Measurements from ENCODE around the gene RPS6KA5.
A peak's percentile ranks its signal among the peaks of the same experiment; 100 is the strongest.
"Not testable (repeated sequence)": the region's sequence is repeated elsewhere in the genome, so short reads cannot be mapped to it uniquely, and the experiment has no call there.

The RPS6KA5 gene

GRCh38 chr14:90870950-90871604, 189.4 kb downstream of the RPS6KA5 start:
- no peak for DNase-seq (ENCODE audit: low read depth)

GRCh38 chr14:90867501-90867900, 192.9 kb downstream of the RPS6KA5 start:
- no peak for DNase-seq (ENCODE audit: low read depth)

- no peak for DNase-seq (ENCODE audit: low read depth)
Measured at GRCh38 chr14:90866833-90867232, 193.6 kb downstream of the RPS6KA5 start.

- no peak for DNase-seq (ENCODE audit: low read depth)
Measured at GRCh38 chr14:90864741-90865140, 195.7 kb downstream of the RPS6KA5 start.

GRCh38 chr14:90858511-90858910, 201.9 kb downstream of the RPS6KA5 start:
- no peak for DNase-seq (ENCODE audit: low read depth)

DNA sequence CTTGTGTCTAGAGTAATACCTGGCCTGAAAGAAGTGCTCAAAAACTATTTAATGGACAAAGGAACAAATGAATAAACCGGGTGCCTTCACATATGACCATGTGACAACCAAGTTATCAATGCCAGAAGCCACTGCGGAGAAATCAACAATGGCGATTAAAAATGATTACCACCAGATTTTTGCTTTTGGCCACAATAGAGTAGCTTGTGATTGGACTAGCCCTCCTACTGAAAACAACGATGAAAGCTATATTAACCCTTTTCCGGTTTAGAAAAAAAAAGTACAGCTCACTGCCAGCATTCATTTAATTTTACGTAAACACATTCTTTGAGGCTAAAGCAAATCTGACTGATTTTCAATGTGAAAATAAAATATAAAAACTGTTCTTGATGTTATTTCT, 202.6 kb downstream of the RPS6KA5 start:
- DNase-seq (ENCODE audit: low read depth) = no peak

- DNase-seq (ENCODE audit: low read depth) = not testable (repeated sequence)
Measured at GRCh38 chr14:90856115-90856514, 204.3 kb downstream of the RPS6KA5 start.

DNA sequence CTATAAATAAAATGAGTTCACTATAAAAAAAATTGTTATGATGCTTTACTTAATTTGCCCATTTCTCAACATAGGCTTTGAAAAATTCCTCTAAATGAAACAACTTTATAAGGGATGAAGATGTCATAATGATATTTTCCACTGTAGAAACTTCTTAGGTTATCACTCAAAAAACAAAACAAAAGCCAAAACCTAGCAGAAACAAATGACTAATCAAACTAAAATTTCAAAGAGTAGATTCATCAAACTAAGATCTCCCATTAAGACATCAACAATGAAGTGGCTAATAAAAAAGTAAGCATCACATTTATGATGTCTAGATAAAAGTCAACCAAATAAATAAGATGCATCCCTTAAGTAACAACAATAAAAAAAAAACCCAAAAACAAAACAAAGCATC, 207.3 kb downstream of the RPS6KA5 start:
- DNase-seq (ENCODE audit: low read depth) = no peak

DNA sequence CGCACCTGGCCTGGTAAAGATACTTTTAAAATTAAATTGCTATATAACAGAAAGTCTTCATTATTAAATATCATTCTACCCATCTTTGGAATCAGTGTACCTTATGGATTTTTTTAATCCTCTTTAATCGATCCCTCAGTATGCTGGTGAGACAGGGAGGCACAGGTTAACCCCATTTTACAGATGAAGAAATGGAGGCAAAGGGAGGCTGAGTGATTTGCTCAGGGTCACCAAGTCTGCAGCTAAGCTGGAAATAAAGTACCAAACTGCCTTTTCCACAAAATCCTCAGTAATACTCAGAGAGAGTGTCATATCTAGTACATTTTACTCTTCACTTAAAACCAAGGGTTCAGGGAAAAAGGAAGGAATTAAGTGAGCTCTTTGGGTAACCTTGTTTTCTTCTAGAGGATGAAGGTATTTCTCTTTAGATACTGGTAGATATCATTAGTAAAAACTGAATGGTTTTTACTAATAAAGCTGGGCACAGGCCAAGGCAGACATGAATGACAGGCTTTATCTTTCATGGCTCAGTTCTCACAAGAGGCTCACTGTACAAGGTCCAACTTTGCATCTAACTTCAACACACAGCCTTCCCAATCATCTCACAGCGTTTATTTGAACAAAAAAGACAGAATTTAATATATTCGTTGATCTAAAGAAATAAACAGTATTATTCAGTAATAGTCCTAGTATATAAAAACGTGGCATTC, 209.0 kb downstream of the RPS6KA5 start:
- DNase-seq (ENCODE audit: low read depth) = no peak

DNA sequence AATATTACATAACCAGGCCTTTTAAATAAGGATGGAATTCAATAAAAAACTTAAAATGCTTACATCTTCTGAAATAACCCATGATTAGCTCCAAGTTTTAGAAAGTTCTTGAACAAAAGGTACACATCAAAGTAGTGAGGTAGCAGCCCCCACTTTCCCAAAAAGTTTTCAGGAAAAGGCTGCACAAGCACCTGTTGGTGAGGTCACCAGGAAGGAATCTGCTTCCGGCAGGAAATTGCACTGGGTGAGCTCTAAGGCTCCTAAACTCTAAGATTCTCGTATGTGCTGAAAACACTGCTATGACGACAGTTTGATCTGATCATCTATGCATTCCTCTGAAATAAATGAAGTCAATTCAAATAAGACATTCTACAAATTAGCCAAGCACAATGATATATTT, 210.0 kb downstream of the RPS6KA5 start:
- peak; percentile 62 for DNase-seq (ENCODE audit: low read depth)

- DNase-seq (ENCODE audit: low read depth) = no peak
Measured at GRCh38 chr14:90849787-90850444, 210.5 kb downstream of the RPS6KA5 start.

- DNase-seq (ENCODE audit: low read depth) = no peak
Measured at GRCh38 chr14:90848944-90849731, 211.3 kb downstream of the RPS6KA5 start.

GRCh38 chr14:90846511-90846910, 213.9 kb downstream of the RPS6KA5 start:
- peak; percentile 61 for DNase-seq (ENCODE audit: low read depth)

DNA sequence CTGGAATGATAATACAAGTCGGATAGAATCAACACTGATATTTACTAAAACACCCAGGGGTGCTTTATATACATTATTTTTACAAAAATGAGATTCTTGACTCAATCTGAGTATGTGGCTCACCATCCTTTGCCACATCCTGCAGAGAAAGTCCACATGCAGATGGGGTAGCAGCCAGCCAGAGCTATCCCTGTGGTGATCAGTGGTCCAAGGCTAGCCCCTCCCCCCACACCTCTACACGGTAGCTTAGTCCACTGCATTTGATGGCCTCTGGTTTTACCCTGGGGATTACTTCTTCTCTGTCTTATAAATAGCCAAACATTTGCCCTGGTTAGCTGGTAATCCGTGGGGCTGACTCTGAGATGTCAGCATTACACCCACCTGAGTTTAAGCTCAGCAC, 216.1 kb downstream of the RPS6KA5 start:
- DNase-seq (ENCODE audit: low read depth) = no peak

- no peak for DNase-seq (ENCODE audit: low read depth)
Measured at GRCh38 chr14:90842726-90843125, 217.7 kb downstream of the RPS6KA5 start.

GRCh38 chr14:90840667-90841066, 219.8 kb downstream of the RPS6KA5 start:
- DNase-seq (ENCODE audit: low read depth) = not testable (repeated sequence)

DNA sequence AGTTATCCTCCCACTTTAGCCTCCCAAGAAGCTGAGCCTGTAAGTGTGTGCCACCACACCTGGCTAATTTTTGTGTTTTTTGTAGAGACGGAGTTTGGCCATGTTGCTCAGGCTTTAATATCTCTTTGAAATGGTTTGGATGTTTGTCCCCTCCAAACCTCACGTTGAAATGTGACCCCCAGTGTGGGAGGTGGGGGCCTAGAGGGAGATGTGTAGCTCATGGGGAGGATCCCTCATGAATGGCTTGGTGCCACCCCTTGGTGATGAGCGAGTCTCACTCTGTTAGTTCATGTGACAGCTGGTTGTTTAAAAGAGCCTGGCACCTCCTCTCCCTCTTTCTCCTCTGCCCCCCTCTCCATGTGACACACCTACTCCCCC, 220.6 kb downstream of the RPS6KA5 start:
- DNase-seq (ENCODE audit: low read depth) = no peak

- peak; percentile 68 for DNase-seq (ENCODE audit: low read depth)
Measured at GRCh38 chr14:90839024-90839888, 221.2 kb downstream of the RPS6KA5 start.

DNA sequence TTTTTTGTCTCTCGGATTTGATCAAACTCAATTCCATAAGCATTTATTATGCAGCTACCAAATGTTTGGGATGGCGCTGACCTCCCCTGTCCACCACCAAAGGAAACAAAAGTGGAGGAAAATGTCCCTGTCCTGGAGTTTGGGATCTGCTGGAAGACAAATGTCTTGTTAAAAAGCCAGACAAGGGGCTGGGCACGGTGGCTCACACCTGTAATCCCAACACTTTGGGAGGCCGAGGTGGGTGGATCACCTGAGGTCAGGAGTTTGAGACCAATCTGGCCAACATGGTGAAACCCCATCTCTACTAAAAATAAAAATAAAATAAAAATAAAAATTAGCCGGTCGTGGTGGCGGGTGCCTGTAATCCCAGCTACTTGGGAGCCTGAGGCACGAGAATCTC, 221.9 kb downstream of the RPS6KA5 start:
- DNase-seq (ENCODE audit: low read depth) = not testable (repeated sequence)

DNA sequence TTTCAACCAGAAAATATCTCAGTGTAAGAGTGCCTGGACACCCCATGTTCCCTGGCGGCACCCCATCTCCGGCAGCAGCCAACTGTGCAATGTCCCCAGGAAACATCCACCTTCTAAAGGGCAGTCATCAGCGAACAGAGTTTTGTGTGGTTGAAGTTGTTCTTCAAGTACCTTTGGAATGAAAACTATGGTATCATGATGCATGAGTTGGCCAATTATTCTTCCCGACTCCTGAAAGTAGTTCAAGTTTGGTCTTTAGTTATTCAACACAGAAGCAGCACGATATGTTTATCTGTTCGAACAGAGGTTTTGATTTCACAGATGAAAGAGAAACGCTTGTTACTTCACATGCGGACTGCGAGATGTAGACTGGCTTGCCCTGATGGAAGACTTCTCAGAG, 223.1 kb downstream of the RPS6KA5 start:
- no peak for DNase-seq (ENCODE audit: low read depth)

DNA sequence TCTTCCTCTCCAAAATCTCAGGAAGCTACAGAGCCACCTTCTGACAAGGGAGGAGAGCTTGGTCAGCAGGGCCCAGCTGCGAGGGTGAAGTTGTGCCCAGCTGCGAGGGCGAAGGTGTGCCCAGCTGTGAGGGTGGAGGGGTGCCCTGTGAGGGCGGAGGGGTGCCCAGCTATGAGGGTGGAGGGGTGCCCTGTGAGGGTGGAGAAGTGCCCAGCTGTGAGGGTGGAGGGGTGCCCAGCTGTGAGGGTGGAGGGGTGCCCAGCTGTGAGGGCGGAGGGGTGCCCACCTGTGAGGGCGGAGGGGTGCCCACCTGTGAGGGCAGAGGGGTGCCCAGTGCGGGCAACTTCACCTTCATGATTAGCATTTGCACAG, 223.8 kb downstream of the RPS6KA5 start:
- no peak for DNase-seq (ENCODE audit: low read depth)

GRCh38 chr14:90831821-90832220, 228.6 kb downstream of the RPS6KA5 start:
- no peak for DNase-seq (ENCODE audit: low read depth)

Data from EH (cell line).